ENCODE measurements around the gene AMMECR1.

AMMECR1 gene

DNA sequence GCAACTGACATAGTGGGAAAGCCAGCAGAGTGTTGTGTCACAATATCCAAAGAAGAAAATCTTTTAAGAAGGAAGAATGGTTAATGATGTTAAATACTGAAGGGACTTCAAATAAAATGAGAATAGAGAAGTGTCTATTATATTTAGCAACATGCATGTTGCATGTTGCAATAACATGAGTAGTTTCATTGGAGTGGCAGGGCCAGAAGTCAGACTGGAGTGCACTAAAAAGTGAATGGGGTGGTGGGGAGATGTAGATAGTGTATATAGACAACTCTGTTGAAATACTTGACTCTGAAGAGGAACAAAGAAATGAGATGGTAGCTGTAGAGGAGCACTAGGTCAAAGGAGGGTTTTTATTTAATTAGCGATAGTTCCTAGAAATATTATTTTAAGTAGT is 9.5 kb upstream of the AMMECR1 start:
- Histone ChIP-seq H4K20me1 (ENCODE audit: insufficient read depth) (no peaks in the 10 kb centered on the region), H3K36me3 (ENCODE audit: insufficient read depth) (no peaks in the 10 kb centered on the region), H3K4me3 (IDR thresholded peaks at IDR 0.05; ENCODE audit: insufficient read depth, low read depth, low read length) (no peak overlapping the region), H3K27ac (no peak overlapping the region), H3K79me2 (ENCODE audit: insufficient read depth, low read depth) (no peaks in the 10 kb centered on the region), H2AFZ (ENCODE audit: low read depth) (no peak overlapping the region), H3K9ac (no peak overlapping the region), H3K4me1 (ENCODE audit: low read depth, poor library complexity, severe bottlenecking) (no peaks in the 10 kb centered on the region), H3K27me3 (ENCODE audit: insufficient read depth, low read depth) (no peaks in the 10 kb centered on the region), H3K4me2 (no peak overlapping the region)
- TF ChIP-seq, protein P1, sequence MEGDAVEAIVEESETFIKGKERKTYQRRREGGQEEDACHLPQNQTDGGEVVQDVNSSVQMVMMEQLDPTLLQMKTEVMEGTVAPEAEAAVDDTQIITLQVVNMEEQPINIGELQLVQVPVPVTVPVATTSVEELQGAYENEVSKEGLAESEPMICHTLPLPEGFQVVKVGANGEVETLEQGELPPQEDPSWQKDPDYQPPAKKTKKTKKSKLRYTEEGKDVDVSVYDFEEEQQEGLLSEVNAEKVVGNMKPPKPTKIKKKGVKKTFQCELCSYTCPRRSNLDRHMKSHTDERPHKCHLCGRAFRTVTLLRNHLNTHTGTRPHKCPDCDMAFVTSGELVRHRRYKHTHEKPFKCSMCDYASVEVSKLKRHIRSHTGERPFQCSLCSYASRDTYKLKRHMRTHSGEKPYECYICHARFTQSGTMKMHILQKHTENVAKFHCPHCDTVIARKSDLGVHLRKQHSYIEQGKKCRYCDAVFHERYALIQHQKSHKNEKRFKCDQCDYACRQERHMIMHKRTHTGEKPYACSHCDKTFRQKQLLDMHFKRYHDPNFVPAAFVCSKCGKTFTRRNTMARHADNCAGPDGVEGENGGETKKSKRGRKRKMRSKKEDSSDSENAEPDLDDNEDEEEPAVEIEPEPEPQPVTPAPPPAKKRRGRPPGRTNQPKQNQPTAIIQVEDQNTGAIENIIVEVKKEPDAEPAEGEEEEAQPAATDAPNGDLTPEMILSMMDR (conservative IDR thresholded peaks at IDR 0.05; ENCODE audit: low read depth, low read length): no peak

DNA sequence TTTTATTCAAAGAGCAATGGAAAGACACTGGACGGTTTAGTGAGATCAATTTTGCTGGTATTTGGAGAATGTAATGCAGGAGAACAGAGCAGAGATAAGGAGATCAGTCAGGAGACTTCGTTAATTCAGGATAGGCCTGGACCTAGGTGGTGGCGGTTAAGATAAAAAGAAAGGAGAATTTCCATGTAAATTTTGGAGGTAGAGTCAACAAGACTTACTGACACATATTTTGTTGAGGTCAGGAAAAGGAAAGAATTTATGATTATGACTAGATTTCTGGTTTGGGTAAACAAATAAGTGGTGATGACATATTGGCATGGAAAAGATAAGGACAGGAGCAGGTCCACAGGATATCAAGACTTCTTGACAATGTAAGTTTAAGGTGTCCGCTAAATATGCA is 8.8 kb upstream of the AMMECR1 start:
- no peaks in the 10 kb centered on the region for H3K36me3 ChIP-seq (ENCODE audit: insufficient read depth)
- no peak overlapping the region for H3K4me3 ChIP-seq (IDR thresholded peaks at IDR 0.05; ENCODE audit: insufficient read depth, low read depth, low read length)
- H3K79me2 ChIP-seq (ENCODE audit: insufficient read depth, low read depth): no peaks in the 10 kb centered on the region
- no peak overlapping the region for H3K9ac ChIP-seq
- no peak overlapping the region for H2AFZ ChIP-seq (ENCODE audit: low read depth)
- no peaks in the 10 kb centered on the region for H4K20me1 ChIP-seq (ENCODE audit: insufficient read depth)
- no peak overlapping the region for H3K27ac ChIP-seq
- TF ChIP-seq, protein P1 (conservative IDR thresholded peaks at IDR 0.05; ENCODE audit: low read depth, low read length): no peak
- H3K4me1 ChIP-seq (ENCODE audit: low read depth, poor library complexity, severe bottlenecking): no peaks in the 10 kb centered on the region
- no peak overlapping the region for H3K4me2 ChIP-seq
- H3K27me3 ChIP-seq (ENCODE audit: insufficient read depth, low read depth): no peaks in the 10 kb centered on the region

DNA sequence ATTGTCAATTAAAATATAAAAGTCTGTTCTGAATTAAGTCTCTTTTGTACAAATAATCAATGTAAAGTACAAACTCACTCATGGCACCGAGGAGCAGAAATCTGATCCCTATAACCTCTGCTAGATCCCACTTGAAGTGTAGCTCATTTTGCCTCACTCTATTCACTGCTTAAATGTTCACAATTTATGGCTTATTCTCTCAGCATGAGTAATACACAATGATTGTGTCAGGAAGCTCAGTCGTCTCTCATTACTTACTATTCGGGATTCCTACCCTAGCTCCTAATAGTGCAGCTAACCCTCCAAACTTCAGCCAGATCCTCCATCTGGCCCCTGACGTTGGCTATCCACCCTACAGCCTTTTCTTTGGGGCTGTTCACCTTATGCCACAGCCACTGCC is 4.7 kb upstream of the AMMECR1 start:
- H4K20me1 ChIP-seq (ENCODE audit: insufficient read depth): no peaks in the 10 kb centered on the region
- no peak overlapping the region for H3K4me3 ChIP-seq (IDR thresholded peaks at IDR 0.05; ENCODE audit: insufficient read depth, low read depth, low read length)
- peaks cover 7% of the 10 kb centered on the region for H3K4me1 ChIP-seq (ENCODE audit: low read depth, poor library complexity, severe bottlenecking)
- no peaks in the 10 kb centered on the region for H3K27me3 ChIP-seq (ENCODE audit: insufficient read depth, low read depth)
- H3K4me2 ChIP-seq: no peak overlapping the region
- H3K9ac ChIP-seq: no peak overlapping the region
- no peaks in the 10 kb centered on the region for H3K36me3 ChIP-seq (ENCODE audit: insufficient read depth)
- TF ChIP-seq, protein P1 (conservative IDR thresholded peaks at IDR 0.05; ENCODE audit: low read depth, low read length): no peak
- H2AFZ ChIP-seq (ENCODE audit: low read depth): no peak overlapping the region
- H3K79me2 ChIP-seq (ENCODE audit: insufficient read depth, low read depth): peaks cover 2% of the 10 kb centered on the region; the same call in 1 of the 2 replicates
- H3K27ac ChIP-seq: no peak overlapping the region

DNA sequence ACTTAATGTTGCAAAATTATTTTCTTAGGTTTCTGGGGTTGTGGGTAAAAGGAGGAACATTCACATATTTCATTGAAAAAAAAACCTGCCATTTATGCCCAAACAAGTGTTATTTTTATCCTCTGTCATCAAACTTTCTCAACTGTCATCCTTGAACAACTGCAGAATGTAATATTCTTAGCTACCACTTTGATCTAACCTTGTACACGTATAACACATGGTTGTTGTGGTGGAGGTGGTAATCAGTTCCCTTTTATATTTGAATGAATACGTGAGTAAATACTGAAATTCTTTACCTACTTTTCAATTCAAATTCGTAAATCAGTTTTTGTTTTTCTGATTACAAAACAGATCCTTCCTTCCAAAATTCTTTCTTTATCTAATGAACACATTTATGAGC is 3.8 kb upstream of the AMMECR1 start:
- peaks cover 11% of the 10 kb centered on the region for H3K79me2 ChIP-seq (ENCODE audit: insufficient read depth, low read depth)
- no peaks in the 10 kb centered on the region for H3K27me3 ChIP-seq (ENCODE audit: insufficient read depth, low read depth)
- H2AFZ ChIP-seq (ENCODE audit: low read depth): no peak overlapping the region
- no peak overlapping the region for H3K27ac ChIP-seq
- H3K4me3 ChIP-seq (IDR thresholded peaks at IDR 0.05; ENCODE audit: insufficient read depth, low read depth, low read length): no peak overlapping the region
- TF ChIP-seq, protein P1 (conservative IDR thresholded peaks at IDR 0.05; ENCODE audit: low read depth, low read length): no peak
- no peaks in the 10 kb centered on the region for H4K20me1 ChIP-seq (ENCODE audit: insufficient read depth)
- no peaks in the 10 kb centered on the region for H3K36me3 ChIP-seq (ENCODE audit: insufficient read depth)
- H3K4me2 ChIP-seq: no peak overlapping the region
- H3K9ac ChIP-seq: no peak overlapping the region
- peaks cover 7% of the 10 kb centered on the region for H3K4me1 ChIP-seq (ENCODE audit: low read depth, poor library complexity, severe bottlenecking)
